ENCODE measurements around the gene FCRL6.

The FCRL6 gene

DNA sequence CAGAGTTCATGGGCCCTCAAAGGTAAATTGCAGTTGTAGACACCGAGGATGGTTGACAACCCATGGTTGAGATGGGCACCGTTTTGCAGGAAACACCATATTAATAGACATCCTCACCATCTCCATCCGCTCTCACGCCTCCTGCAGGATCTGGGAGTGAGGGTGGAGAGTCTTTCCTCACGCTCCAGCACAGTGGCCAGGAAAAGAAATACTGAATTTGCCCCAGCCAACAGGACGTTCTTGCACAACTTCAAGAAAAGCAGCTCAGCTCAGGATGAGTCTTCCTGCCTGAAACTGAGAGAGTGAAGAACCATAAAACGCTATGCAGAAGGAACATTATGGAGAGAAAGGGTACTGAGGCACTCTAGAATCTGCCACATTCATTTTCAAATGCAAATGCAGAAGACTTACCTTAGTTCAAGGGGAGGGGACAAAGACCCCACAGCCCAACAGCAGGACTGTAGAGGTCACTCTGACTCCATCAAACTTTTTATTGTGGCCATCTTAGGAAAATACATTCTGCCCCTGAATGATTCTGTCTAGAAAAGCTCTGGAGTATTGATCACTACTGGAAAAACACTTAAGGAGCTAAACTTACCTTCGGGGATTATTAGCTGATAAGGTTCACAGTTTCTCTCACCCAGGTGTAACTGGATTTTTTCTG is 33.8 kb downstream of the FCRL6 start:
- TF ChIP-seq, protein P1, sequence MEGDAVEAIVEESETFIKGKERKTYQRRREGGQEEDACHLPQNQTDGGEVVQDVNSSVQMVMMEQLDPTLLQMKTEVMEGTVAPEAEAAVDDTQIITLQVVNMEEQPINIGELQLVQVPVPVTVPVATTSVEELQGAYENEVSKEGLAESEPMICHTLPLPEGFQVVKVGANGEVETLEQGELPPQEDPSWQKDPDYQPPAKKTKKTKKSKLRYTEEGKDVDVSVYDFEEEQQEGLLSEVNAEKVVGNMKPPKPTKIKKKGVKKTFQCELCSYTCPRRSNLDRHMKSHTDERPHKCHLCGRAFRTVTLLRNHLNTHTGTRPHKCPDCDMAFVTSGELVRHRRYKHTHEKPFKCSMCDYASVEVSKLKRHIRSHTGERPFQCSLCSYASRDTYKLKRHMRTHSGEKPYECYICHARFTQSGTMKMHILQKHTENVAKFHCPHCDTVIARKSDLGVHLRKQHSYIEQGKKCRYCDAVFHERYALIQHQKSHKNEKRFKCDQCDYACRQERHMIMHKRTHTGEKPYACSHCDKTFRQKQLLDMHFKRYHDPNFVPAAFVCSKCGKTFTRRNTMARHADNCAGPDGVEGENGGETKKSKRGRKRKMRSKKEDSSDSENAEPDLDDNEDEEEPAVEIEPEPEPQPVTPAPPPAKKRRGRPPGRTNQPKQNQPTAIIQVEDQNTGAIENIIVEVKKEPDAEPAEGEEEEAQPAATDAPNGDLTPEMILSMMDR (IDR thresholded peaks at IDR 0.05; ENCODE audit: low read depth, low read length) = no peak; the same call in 1 of the 2 replicates
- DNase-seq (ENCODE audit: extremely low read depth, low read depth) = no peak

DNA sequence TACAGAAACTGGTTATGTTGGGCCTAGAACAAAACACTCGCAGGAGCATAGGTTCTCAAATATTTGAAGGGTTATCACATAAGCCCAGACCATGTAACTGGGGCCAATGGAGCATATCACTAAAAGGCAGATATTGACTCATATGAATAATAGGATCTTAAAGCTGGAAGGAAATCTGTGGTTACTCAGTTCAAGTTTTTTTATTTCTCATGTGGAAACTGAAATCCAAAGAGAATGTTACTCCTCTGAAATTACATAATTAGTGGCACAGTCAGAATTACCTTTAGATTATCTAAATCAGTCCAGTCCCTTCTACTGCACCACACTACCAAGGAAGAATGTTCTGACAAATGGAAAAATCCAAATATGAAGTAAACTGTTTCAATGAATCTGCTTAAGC is 36.6 kb downstream of the FCRL6 start:
- TF ChIP-seq, protein P1 (IDR thresholded peaks at IDR 0.05; ENCODE audit: low read depth, low read length) = no peak
- DNase-seq (ENCODE audit: extremely low read depth, low read depth) = no peak

DNA sequence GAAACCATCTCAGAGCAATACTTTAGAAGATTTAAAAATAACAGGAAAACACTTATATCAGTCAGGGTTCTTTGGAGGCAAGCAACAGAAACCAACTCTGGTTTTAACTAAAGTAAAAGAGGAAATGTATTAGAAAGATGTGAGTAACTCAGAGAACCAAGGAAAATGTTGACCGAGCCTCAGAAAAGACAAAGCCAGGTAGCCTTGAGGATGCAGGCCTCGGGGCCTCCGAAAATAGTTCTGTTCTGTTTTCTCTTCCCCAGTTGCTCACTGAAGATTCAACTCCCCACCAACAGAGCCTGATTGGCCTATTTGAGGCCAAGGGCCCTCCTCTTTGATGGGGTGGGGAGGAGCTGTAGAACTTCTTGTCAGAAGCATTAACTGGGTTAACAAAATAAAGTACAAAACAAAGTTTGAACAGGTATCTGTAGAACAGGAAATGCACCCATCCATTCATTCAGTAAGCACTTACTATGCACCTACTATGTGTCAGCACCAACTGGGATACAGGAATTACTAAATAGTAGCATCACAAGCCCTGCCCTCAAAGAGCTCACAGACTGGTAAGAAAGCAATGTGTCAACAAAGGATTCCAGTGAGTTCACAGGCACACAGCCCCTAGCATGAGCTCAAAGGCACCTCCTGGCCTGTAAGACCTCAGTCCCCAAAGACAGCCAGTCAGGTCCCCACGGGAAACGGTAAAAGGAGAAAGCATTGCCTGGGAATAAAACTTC is 37.1 kb downstream of the FCRL6 start:
- DNase-seq (ENCODE audit: extremely low read depth, low read depth) = no peak
- TF ChIP-seq, protein P1 (IDR thresholded peaks at IDR 0.05; ENCODE audit: low read depth, low read length) = no peak

DNA sequence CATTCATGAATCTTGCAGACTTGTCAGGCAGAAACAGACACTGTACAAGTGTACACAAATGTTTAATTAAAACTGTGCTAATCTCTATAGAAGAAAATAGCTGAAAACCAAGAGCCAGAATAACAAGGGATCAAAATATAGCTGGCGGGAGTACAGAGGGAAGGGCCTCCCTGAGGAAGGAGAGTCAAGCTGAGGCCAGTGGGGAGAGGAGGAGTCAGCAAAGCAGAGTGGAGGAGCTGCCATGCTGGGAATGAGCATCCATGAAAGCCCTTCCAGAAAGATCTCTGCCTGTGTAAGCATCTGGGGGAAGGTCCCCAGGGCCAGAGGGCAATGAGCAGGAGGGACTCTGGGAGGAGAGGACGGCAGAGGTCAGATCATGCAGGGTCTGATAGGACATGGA is 39.6 kb downstream of the FCRL6 start:
- TF ChIP-seq, protein P1 (IDR thresholded peaks at IDR 0.05; ENCODE audit: low read depth, low read length) = no peak
- no peak for DNase-seq (ENCODE audit: extremely low read depth, low read depth)

DNA sequence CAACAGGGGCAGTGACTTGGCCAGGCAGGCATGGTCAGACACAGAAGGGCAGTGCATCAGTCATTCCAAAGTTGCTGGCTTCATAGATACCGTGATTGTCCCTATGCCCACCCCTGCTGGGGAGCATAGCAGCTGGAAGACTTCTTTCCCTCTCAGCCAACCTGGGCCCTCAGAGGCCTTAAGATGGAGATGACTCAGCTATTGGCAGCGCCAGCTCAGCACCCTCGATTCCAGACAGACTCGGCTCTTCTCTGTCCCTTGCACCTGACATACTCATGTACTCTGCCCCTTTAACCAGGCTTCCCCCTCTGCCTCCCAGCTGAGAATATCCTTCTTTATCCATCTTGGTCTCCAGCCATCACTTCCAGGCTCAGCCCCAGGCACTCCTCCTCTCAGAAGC is 41.3 kb downstream of the FCRL6 start:
- TF ChIP-seq, protein P1 (IDR thresholded peaks at IDR 0.05; ENCODE audit: low read depth, low read length) = no peak
- no peak for DNase-seq (ENCODE audit: extremely low read depth, low read depth)

DNA sequence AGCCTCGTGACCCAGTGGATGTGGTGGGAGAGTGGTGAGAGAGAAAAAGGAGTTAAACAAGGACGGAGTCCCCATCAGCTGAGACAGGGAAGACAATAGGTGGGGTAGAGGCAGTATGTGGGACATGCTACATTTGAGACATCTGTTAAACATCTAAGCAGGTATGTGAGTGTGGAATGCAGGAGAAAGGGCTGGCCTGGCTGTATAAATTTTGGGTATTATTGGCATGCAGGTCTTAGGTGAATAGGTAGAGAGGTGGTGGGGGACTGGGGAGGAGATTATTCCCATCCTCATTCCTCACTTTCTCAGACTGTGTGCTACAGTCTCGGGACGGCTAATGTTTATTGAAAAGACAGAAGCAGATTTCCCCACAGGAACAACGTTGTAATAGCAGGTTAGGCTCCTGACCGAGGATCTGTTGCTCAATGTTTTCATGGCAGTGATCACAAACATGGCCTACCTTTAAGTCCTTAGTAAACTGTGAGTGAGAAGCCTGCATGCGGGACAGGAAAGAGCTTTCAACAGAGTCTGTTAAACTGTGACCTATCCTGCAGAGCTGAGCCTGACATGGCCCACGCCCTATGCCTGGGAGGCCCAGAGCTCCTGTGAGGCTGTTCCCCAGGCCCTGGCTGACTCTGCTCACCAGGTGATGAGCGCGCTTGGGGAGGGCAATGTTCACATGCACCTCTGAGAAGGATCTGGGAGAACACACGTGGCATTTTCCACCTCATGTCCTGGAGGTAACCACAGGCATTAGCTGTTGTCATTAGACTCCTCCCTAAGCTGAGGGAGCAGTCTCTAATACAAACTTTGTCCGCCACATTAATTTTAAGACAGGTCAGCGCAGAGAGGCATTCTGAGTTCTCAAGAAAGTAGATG is 43.8 kb downstream of the FCRL6 start:
- TF ChIP-seq, protein P1 (IDR thresholded peaks at IDR 0.05; ENCODE audit: low read depth, low read length) = no peak
- DNase-seq (ENCODE audit: extremely low read depth, low read depth) = no peak
